A549 (cell line): ENCODE data around the gene RCOR2. TPM values are rescaled to one million over a fixed set of nuclear protein-coding genes. Genes with fewer than 3 reads are reported as not detected.

Experiments
- ATAC-seq, 2 experiments: fragments of 200-7000 bp in 1 of 2; fragments of >200 bp in 1 of 2; cut with Nextera tagmentation in 1 of 2; cut with Tn5 transposase in 1 of 2; 3 replicates each; pipeline versions ENCODE4 v1.8.0 to v1.9.1; 2018 to 2020; ENCODE audit warnings: mild to moderate bottlenecking in 1 of 2, moderate library complexity in 1 of 2
- CTCF ChIA-PET: fragments of 300-600 bp; sonication (Branson Sonifier 250); formaldehyde crosslinking; extraction: SDS; loops from one replicate; lab custom pipeline; 2021; ENCODE audit warnings: antibody characterized with exemption, inconsistent platforms; lab: Yijun Ruan, JAX
- POLR2A ChIA-PET: fragments of 350-600 bp; formaldehyde crosslinking; extraction: SDS; loops from one replicate; lab custom pipeline; 2021; ENCODE audit warnings: antibody characterized with exemption, inconsistent platforms; lab: Yijun Ruan, JAX
- DNase-seq, 2 experiments: peaks; one replicate each; pipeline versions ENCODE4 v3.0.0 to v3.0.0-alpha.2; 2011 to 2016; ENCODE audit warnings: low read depth in 1 of 2, low spot score in 1 of 2
- FAIRE-seq: peaks from 2 replicates; lab custom pipeline; 2011; peaks lifted over from hg19 to GRCh38; lab: Jason Lieb, UNC
- H3K27ac ChIP-seq, 2 experiments: fragments of >200 bp; sonication (Bioruptor Twin); formaldehyde crosslinking; 3 replicates each; pipeline ENCODE4 v1.5.1; 2016 to 2017
- H3K4me1 ChIP-seq: fragments of >200 bp; sonication (Bioruptor Twin); formaldehyde crosslinking; 3 replicates; pipeline ENCODE4 v1.6.1; 2016
- H3K4me2 ChIP-seq: fragments of >200 bp; sonication (Bioruptor Twin); formaldehyde crosslinking; 3 replicates; pipeline ENCODE4 v1.6.1; 2016
- H3K4me3 ChIP-seq: fragments of >200 bp; sonication (Bioruptor Twin); formaldehyde crosslinking; 3 replicates; pipeline ENCODE4 v1.5.1; 2016
- H3K9me3 ChIP-seq: fragments of >200 bp; sonication (Bioruptor Twin); formaldehyde crosslinking; 3 replicates; pipeline ENCODE4 v1.6.1; 2016
- BHLHE40 ChIP-seq: IDR thresholded peaks from 2 replicates; pipeline ENCODE4 v1.6.1; 2012; ENCODE audit warnings: low read depth, low read length, inconsistent platforms
- CEBPB ChIP-seq, 2 experiments: fragments of >200 bp in 1 of 2; sonication (Bioruptor Twin) in 1 of 2; formaldehyde crosslinking in 1 of 2; IDR thresholded peaks; 2 replicates each; pipeline ENCODE4 v1.6.1; 2012 to 2016
- CHD4 ChIP-seq: fragments of 200-600 bp; sonication (generic); IDR thresholded peaks from 2 replicates; pipeline ENCODE4 v1.6.1; 2016; ENCODE audit warnings: antibody characterized with exemption, mild to moderate bottlenecking, borderline replicate concordance
- EHF ChIP-seq: fragments of 250-450 bp; sonication (Bioruptor Pico); IDR thresholded peaks from 2 replicates; pipeline ENCODE4 v1.5.0; 2020; ENCODE audit warnings: mild to moderate bottlenecking
- HOXA7 ChIP-seq: fragments of 250-450 bp; sonication (Bioruptor Pico); IDR thresholded peaks from 2 replicates; pipeline ENCODE4 v1.5.0; 2020; ENCODE audit warnings: mild to moderate bottlenecking, moderate library complexity
- HOXB5 ChIP-seq: fragments of 250-450 bp; sonication (Bioruptor Pico); IDR thresholded peaks from 2 replicates; pipeline ENCODE4 v1.5.0; 2020; ENCODE audit warnings: mild to moderate bottlenecking, moderate library complexity
- JUNB ChIP-seq: fragments of >200 bp; sonication (Bioruptor Twin); formaldehyde crosslinking; IDR thresholded peaks from 2 replicates; pipeline ENCODE4 v1.6.1; 2016
- NPAS2 ChIP-seq: fragments of 250-450 bp; sonication (Bioruptor Pico); IDR thresholded peaks from 2 replicates; pipeline ENCODE4 v1.8.0; 2022; ENCODE audit warnings: mild to moderate bottlenecking, moderate library complexity, borderline replicate concordance
- POLR2A ChIP-seq: IDR thresholded peaks from 2 replicates; pipeline ENCODE4 v1.6.1; 2012; ENCODE audit warnings: mild to moderate bottlenecking, low read length
- RAD21 ChIP-seq, 2 experiments: fragments of >200 bp in 1 of 2; sonication (Bioruptor Twin) in 1 of 2; formaldehyde crosslinking in 1 of 2; IDR thresholded peaks in 1 of 2; conservative IDR thresholded peaks in 1 of 2; 2 replicates in 1 of 2; 3 replicates in 1 of 2; pipeline ENCODE4 v1.6.1; 2012 to 2018; ENCODE audit warnings: inconsistent platforms in 1 of 2
- RCOR1 ChIP-seq: fragments of 150-350 bp; IDR thresholded peaks from 2 replicates; pipeline ENCODE4 v1.6.1; 2014; ENCODE audit warnings: antibody characterized with exemption, low read length, low read depth
- SMC3 ChIP-seq: fragments of >200 bp; sonication (Bioruptor Twin); formaldehyde crosslinking; IDR thresholded peaks from 3 replicates; pipeline ENCODE4 v1.6.1; 2018; ENCODE audit warnings: inconsistent platforms
- SREBF2 ChIP-seq: fragments of 450-650 bp; IDR thresholded peaks from 2 replicates; pipeline ENCODE4 v1.6.1; 2014; ENCODE audit warnings: mild to moderate bottlenecking, moderate library complexity
- ZSCAN20 ChIP-seq: fragments of 250-450 bp; sonication (Bioruptor Pico); IDR thresholded peaks from 2 replicates; pipeline ENCODE4 v1.8.0; 2022; ENCODE audit warnings: mild to moderate bottlenecking, moderate library complexity
- WGBS: methylation state at CpG from one replicate; pipeline ENCODE4 v1.1.6; 2017; ENCODE audit errors: missing lambda C conversion rate; 5-methylcytosine and 5-hydroxymethylcytosine counted together
- polyA plus RNA-seq, 4 experiments: library from polyadenylated mRNA; depleted of rRNA in 3 of 4; stranded (reverse); fragments of >200 nt; fragmentation: RNase III in 1 of 4; extraction: RNeasy Plus Mini Kit Qiagen cat#74134 plus additional on column Dnase treatment in 1 of 4; gene quantifications; 2 replicates in 3 of 4; 3 replicates in 1 of 4; pipeline ENCODE4 v1.2.3, GENCODE V29; 2011 to 2017
- TF ChIP-seq, protein P1 (sequence below): fragments of >200 bp; sonication (Bioruptor Twin); formaldehyde crosslinking; IDR thresholded peaks from 3 replicates; pipeline ENCODE4 v1.5.1; 2016
- TF ChIP-seq, protein P2 (sequence below): fragments of 200-600 bp; sonication (generic); IDR thresholded peaks from 2 replicates; pipeline ENCODE4 v1.6.1; 2016; ENCODE audit warnings: antibody characterized with exemption, mild to moderate bottlenecking, moderate library complexity
- TF ChIP-seq, protein P3 (sequence below): IDR thresholded peaks from 2 replicates; pipeline ENCODE4 v1.6.1; 2012
- TF ChIP-seq, protein P4 (sequence below): fragments of 150-350 bp; IDR thresholded peaks from 2 replicates; pipeline ENCODE4 v1.6.1; 2014; ENCODE audit warnings: low read depth, mild to moderate bottlenecking, low read length
- TF ChIP-seq, protein P5 (sequence below): fragments of 450-650 bp; IDR thresholded peaks from 2 replicates; pipeline ENCODE4 v1.6.1; 2014; ENCODE audit warnings: antibody characterized with exemption
- TF ChIP-seq, protein P6 (sequence below): IDR thresholded peaks from 2 replicates; pipeline ENCODE4 v1.6.1; 2012

Gene RCOR2
- polyA plus RNA-seq, 2 of the 4 experiments (the other 2 are of a cell fraction): 0.46 to 2.5 TPM

DNA sequence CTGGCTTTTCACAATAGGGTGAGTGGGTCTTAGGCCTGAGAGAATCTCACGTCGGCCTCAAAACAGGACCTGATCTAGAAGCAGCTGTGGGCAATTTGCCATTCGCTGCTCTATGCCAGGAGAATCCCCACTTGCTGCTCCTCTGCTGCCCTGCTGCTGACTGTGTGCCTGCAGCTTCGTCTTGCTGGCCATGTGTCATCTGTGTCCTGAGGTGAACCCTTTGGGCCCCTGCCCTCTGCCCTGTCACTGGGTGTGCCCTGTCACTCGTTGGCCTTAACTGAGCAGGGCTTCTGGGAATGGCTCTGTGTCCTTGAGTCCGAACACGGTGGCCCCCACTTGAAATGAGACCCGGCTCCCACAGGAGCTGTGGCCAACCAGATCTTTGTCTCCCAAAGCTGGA, 28.0 kb upstream of the RCOR2 start:
- FAIRE-seq: no peak
- 69% methylated on average over 8 of the region's 8 CpGs for WGBS

DNA sequence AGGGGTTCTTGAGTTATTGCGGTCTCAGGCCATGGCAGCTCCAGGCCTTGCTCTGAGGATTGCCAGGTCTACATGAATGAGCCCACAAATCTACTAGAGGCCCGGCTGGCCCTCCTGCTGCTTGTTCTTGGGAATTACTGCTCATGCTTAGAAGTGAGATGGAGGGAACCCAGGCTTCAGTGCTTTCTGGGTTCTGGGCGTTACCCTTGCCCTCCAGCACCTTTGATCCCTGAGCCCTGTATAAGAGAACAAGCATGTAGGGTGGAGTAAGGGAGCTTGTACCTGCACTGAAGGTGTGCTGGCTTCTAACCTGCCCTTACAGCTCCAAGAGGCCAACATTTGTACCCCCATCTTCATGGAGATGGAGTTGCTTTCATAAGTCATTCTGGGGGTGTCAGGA, 25.8 kb upstream of the RCOR2 start:
- TF ChIP-seq RAD21 (conservative IDR thresholded peaks at IDR 0.05 in 1 of 2, IDR thresholded peaks at IDR 0.05 in 1 of 2) (no peak), NPAS2 (CRISPR knock-in tag) (no peak), JUNB (no peak), CEBPB (IDR thresholded peaks at IDR 0.05) (no peak), ZSCAN20 (CRISPR knock-in tag) (no peak), HOXA7 (no peak)
- TF ChIP-seq, protein P1, sequence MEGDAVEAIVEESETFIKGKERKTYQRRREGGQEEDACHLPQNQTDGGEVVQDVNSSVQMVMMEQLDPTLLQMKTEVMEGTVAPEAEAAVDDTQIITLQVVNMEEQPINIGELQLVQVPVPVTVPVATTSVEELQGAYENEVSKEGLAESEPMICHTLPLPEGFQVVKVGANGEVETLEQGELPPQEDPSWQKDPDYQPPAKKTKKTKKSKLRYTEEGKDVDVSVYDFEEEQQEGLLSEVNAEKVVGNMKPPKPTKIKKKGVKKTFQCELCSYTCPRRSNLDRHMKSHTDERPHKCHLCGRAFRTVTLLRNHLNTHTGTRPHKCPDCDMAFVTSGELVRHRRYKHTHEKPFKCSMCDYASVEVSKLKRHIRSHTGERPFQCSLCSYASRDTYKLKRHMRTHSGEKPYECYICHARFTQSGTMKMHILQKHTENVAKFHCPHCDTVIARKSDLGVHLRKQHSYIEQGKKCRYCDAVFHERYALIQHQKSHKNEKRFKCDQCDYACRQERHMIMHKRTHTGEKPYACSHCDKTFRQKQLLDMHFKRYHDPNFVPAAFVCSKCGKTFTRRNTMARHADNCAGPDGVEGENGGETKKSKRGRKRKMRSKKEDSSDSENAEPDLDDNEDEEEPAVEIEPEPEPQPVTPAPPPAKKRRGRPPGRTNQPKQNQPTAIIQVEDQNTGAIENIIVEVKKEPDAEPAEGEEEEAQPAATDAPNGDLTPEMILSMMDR: no peak
- TF ChIP-seq, protein P2, sequence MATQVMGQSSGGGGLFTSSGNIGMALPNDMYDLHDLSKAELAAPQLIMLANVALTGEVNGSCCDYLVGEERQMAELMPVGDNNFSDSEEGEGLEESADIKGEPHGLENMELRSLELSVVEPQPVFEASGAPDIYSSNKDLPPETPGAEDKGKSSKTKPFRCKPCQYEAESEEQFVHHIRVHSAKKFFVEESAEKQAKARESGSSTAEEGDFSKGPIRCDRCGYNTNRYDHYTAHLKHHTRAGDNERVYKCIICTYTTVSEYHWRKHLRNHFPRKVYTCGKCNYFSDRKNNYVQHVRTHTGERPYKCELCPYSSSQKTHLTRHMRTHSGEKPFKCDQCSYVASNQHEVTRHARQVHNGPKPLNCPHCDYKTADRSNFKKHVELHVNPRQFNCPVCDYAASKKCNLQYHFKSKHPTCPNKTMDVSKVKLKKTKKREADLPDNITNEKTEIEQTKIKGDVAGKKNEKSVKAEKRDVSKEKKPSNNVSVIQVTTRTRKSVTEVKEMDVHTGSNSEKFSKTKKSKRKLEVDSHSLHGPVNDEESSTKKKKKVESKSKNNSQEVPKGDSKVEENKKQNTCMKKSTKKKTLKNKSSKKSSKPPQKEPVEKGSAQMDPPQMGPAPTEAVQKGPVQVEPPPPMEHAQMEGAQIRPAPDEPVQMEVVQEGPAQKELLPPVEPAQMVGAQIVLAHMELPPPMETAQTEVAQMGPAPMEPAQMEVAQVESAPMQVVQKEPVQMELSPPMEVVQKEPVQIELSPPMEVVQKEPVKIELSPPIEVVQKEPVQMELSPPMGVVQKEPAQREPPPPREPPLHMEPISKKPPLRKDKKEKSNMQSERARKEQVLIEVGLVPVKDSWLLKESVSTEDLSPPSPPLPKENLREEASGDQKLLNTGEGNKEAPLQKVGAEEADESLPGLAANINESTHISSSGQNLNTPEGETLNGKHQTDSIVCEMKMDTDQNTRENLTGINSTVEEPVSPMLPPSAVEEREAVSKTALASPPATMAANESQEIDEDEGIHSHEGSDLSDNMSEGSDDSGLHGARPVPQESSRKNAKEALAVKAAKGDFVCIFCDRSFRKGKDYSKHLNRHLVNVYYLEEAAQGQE: no peak
- TF ChIP-seq, protein P3, sequence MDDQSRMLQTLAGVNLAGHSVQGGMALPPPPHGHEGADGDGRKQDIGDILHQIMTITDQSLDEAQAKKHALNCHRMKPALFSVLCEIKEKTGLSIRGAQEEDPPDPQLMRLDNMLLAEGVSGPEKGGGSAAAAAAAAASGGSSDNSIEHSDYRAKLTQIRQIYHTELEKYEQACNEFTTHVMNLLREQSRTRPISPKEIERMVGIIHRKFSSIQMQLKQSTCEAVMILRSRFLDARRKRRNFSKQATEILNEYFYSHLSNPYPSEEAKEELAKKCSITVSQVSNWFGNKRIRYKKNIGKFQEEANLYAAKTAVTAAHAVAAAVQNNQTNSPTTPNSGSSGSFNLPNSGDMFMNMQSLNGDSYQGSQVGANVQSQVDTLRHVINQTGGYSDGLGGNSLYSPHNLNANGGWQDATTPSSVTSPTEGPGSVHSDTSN: no peak
- Histone ChIP-seq H3K4me3 (no peak overlapping the region), H3K4me2 (no peak overlapping the region), H3K4me1 (peaks cover 15% of the 10 kb centered on the region), H3K9me3 (no peaks in the 10 kb centered on the region), H3K27ac (no peak overlapping the region)
- 93% methylated on average over 3 of the region's 3 CpGs for WGBS
- ChIA-PET CTCF (interaction anchor here (0.8 to 4.2 kb wide), 6 partner anchors 22 to 175 kb away, joined by 3 to 23 read pairs (median 6); partner anchors contain the start of gene ZFTA), POLR2A (no interaction called here)
- no peak for DNase-seq
- no peak for FAIRE-seq
- ATAC-seq: no peak

More for the DNA sequence above, 28.0 kb upstream of the RCOR2 start:
- no peaks in the 10 kb centered on the region for H3K9me3 ChIP-seq
- 0 out of 6 replicates have a peak overlapping the region, but pooled peaks of 1 of the 2 experiments have one; percentile 10 for H3K27ac ChIP-seq
- DNase-seq (no peak), ATAC-seq (peak; percentile 21 to 41; a peak in 2 of 6 replicates)
- no peak overlapping the region for H3K4me2 ChIP-seq
- peaks cover 12% of the 10 kb centered on the region; the same call in 2 of the 3 replicates for H3K4me1 ChIP-seq
- H3K4me3 ChIP-seq: no peak overlapping the region
- TF ChIP-seq, protein P3: no peak
- TF ChIP-seq, protein P4, sequence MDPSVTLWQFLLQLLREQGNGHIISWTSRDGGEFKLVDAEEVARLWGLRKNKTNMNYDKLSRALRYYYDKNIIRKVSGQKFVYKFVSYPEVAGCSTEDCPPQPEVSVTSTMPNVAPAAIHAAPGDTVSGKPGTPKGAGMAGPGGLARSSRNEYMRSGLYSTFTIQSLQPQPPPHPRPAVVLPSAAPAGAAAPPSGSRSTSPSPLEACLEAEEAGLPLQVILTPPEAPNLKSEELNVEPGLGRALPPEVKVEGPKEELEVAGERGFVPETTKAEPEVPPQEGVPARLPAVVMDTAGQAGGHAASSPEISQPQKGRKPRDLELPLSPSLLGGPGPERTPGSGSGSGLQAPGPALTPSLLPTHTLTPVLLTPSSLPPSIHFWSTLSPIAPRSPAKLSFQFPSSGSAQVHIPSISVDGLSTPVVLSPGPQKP: no peak
- TF ChIP-seq EHF (CRISPR knock-in tag) (no peak), RCOR1 (no peak), SREBF2 (no peak), CHD4 (no peak), ZSCAN20 (CRISPR knock-in tag) (no peak), HOXB5 (CRISPR knock-in tag) (no peak), BHLHE40 (no peak), NPAS2 (CRISPR knock-in tag) (no peak), RAD21 (conservative IDR thresholded peaks at IDR 0.05 in 1 of 2, IDR thresholded peaks at IDR 0.05 in 1 of 2) (no peak), SMC3 (no peak), POLR2A (no peak)
- TF ChIP-seq, protein P5, sequence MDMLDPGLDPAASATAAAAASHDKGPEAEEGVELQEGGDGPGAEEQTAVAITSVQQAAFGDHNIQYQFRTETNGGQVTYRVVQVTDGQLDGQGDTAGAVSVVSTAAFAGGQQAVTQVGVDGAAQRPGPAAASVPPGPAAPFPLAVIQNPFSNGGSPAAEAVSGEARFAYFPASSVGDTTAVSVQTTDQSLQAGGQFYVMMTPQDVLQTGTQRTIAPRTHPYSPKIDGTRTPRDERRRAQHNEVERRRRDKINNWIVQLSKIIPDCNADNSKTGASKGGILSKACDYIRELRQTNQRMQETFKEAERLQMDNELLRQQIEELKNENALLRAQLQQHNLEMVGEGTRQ: no peak
- TF ChIP-seq, protein P6, sequence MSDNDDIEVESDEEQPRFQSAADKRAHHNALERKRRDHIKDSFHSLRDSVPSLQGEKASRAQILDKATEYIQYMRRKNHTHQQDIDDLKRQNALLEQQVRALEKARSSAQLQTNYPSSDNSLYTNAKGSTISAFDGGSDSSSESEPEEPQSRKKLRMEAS: no peak
- TF ChIP-seq, protein P2: no peak
- TF ChIP-seq, all 56 proteins: peak for 0
- ChIA-PET POLR2A (interaction anchor here (1.3 kb wide), 1 partner anchor 106 kb away, joined by 9 read pairs; the partner anchor contains the start of gene MARK2), CTCF (interaction anchor here (0.9 to 10.2 kb wide), 33 partner anchors 8 to 465 kb away, joined by 3 to 236 read pairs (median 7); partner anchors contain the start of genes MARK2, RCOR2, SPINDOC and ZFTA)
